HEK293 (cell line): ENCODE results near the gene VAT1L.

ENCODE experiments used
- CTCF ChIA-PET: fragments of 350-600 bp; formaldehyde crosslinking; extraction: SDS; loops from one replicate; lab custom pipeline; 2021; ENCODE audit warnings: antibody characterized with exemption; lab: Yijun Ruan, JAX
- POLR2A ChIA-PET: fragments of 300-600 bp; formaldehyde crosslinking; extraction: SDS; loops from one replicate; lab custom pipeline; 2020; ENCODE audit warnings: antibody characterized with exemption, inconsistent platforms; lab: Yijun Ruan, JAX
- H3K27ac ChIP-seq: fragments of 200-500 bp; sonication (Bioruptor generic); 2 replicates; pipeline ENCODE4 v1.5.1; 2014; ENCODE audit warnings: low read depth, low read length, control low read depth, inconsistent platforms; ENCODE audit errors: extremely low read depth
- H3K36me3 ChIP-seq, 2 experiments: fragments of 200-500 bp in 1 of 2; sonication (Bioruptor generic) in 1 of 2; 1 replicate in 1 of 2; 2 replicates in 1 of 2; pipeline ENCODE4 v1.5.1; 2014 to 2017; ENCODE audit warnings: inconsistent platforms in 2 of 2, low read length in 2 of 2; ENCODE audit not compliant: control insufficient read depth in 2 of 2, insufficient read depth in 1 of 2
- H3K4me1 ChIP-seq: fragments of 200-500 bp; sonication (Bioruptor generic); 2 replicates; pipeline ENCODE4 v1.5.1; 2014; ENCODE audit warnings: mild to moderate bottlenecking, low read length, inconsistent platforms; ENCODE audit not compliant: control insufficient read depth, insufficient read depth
- H3K4me3 ChIP-seq: 2 replicates; pipeline ENCODE4 v1.5.1; 2011; ENCODE audit warnings: low read depth, mild to moderate bottlenecking, control low read depth, low read length, moderate library complexity
- H3K9me3 ChIP-seq: fragments of 200-500 bp; sonication (Bioruptor generic); 2 replicates; pipeline ENCODE4 v1.5.1; 2014; ENCODE audit warnings: low read depth, low read length, inconsistent platforms; ENCODE audit not compliant: control insufficient read depth, insufficient read depth
- HOXA7 ChIP-seq: sonication (generic); formaldehyde crosslinking; IDR thresholded peaks from 2 replicates; pipeline ENCODE4 v1.8.1; 2022; ENCODE audit warnings: missing genetic modification reagents, borderline replicate concordance
- MZF1 ChIP-seq: fragments of 450-650 bp; formaldehyde crosslinking; IDR thresholded peaks from 2 replicates; pipeline ENCODE4 v1.5.1; 2017; ENCODE audit warnings: missing biosample characterization, missing genetic modification characterization, borderline replicate concordance
- SP7 ChIP-seq: fragments of 450-650 bp; formaldehyde crosslinking; IDR thresholded peaks from 2 replicates; pipeline ENCODE4 v1.5.1; 2016; ENCODE audit warnings: missing biosample characterization, missing genetic modification characterization
- TRIM28 ChIP-seq: IDR thresholded peaks from 2 replicates; pipeline ENCODE4 v1.6.1; 2011; ENCODE audit warnings: low read length, control low read depth, borderline replicate concordance
- ZBTB17 ChIP-seq: fragments of 450-650 bp; formaldehyde crosslinking; IDR thresholded peaks from 2 replicates; pipeline ENCODE4 v1.5.1; 2016; ENCODE audit warnings: missing biosample characterization, missing genetic modification characterization
- ZNF112 ChIP-seq: fragments of 450-650 bp; formaldehyde crosslinking; IDR thresholded peaks from 2 replicates; pipeline ENCODE4 v1.5.0; 2017; ENCODE audit warnings: missing biosample characterization, missing genetic modification characterization
- ZNF202 ChIP-seq: fragments of 450-650 bp; formaldehyde crosslinking; IDR thresholded peaks from 2 replicates; pipeline ENCODE4 v1.5.1; 2016; ENCODE audit warnings: missing biosample characterization, missing genetic modification characterization, borderline replicate concordance
- ZNF239 ChIP-seq: fragments of 450-650 bp; formaldehyde crosslinking; IDR thresholded peaks from 2 replicates; pipeline ENCODE4 v1.5.1; 2016; ENCODE audit warnings: missing biosample characterization, missing genetic modification characterization
- ZNF274 ChIP-seq, 2 experiments: fragments of 200-500 bp in 1 of 2; fragments of 450-650 bp in 1 of 2; sonication (Bioruptor generic) in 1 of 2; formaldehyde crosslinking in 1 of 2; IDR thresholded peaks; 2 replicates each; pipeline versions ENCODE4 v1.5.1 to v1.6.1; 2014 to 2016; ENCODE audit warnings: borderline replicate concordance in 1 of 2, inconsistent platforms in 1 of 2, low read length in 1 of 2, missing biosample characterization in 1 of 2, missing genetic modification characterization in 1 of 2
- ZNF394 ChIP-seq: fragments of 450-650 bp; formaldehyde crosslinking; IDR thresholded peaks from 2 replicates; pipeline ENCODE4 v1.5.1; 2016; ENCODE audit warnings: missing biosample characterization, missing genetic modification characterization, mild to moderate bottlenecking, moderate library complexity, borderline replicate concordance
- ZNF514 ChIP-seq: fragments of 450-650 bp; formaldehyde crosslinking; IDR thresholded peaks from 2 replicates; pipeline ENCODE4 v1.5.1; 2016; ENCODE audit warnings: missing biosample characterization, missing genetic modification characterization
- ZNF549 ChIP-seq: fragments of 450-650 bp; IDR thresholded peaks from 2 replicates; pipeline ENCODE4 v1.5.1; 2018; ENCODE audit warnings: missing biosample characterization, missing genetic modification characterization, mild to moderate bottlenecking, inconsistent platforms, moderate library complexity
- ZNF560 ChIP-seq: fragments of 450-650 bp; formaldehyde crosslinking; IDR thresholded peaks from 2 replicates; pipeline ENCODE4 v1.5.1; 2017; ENCODE audit warnings: missing biosample characterization, missing genetic modification characterization, borderline replicate concordance
- ZNF623 ChIP-seq: fragments of 450-650 bp; formaldehyde crosslinking; IDR thresholded peaks from 2 replicates; pipeline ENCODE4 v1.5.1; 2016; ENCODE audit warnings: missing biosample characterization, missing genetic modification characterization
- ZNF670 ChIP-seq: fragments of 450-650 bp; formaldehyde crosslinking; IDR thresholded peaks from 2 replicates; pipeline ENCODE4 v1.5.1; 2016; ENCODE audit warnings: missing biosample characterization, missing genetic modification characterization, low read depth
- ZNF76 ChIP-seq: fragments of 450-650 bp; formaldehyde crosslinking; IDR thresholded peaks from 2 replicates; pipeline ENCODE4; 2016; ENCODE audit warnings: low read depth, missing biosample characterization, missing genetic modification characterization, borderline replicate concordance
- TF ChIP-seq, protein P1 (sequence below): fragments of 450-650 bp; formaldehyde crosslinking; IDR thresholded peaks from 2 replicates; pipeline ENCODE4 v1.5.1; 2016; ENCODE audit warnings: missing biosample characterization, missing genetic modification characterization
- TF ChIP-seq, protein P2 (sequence below): fragments of 450-650 bp; formaldehyde crosslinking; IDR thresholded peaks from 2 replicates; pipeline ENCODE4 v1.5.1; 2016; ENCODE audit warnings: missing biosample characterization, missing genetic modification characterization
- TF ChIP-seq, protein P3 (sequence below): fragments of 450-650 bp; formaldehyde crosslinking; IDR thresholded peaks from 2 replicates; pipeline ENCODE4 v1.5.1; 2016; ENCODE audit warnings: missing biosample characterization, missing genetic modification characterization

Gene VAT1L

DNA sequence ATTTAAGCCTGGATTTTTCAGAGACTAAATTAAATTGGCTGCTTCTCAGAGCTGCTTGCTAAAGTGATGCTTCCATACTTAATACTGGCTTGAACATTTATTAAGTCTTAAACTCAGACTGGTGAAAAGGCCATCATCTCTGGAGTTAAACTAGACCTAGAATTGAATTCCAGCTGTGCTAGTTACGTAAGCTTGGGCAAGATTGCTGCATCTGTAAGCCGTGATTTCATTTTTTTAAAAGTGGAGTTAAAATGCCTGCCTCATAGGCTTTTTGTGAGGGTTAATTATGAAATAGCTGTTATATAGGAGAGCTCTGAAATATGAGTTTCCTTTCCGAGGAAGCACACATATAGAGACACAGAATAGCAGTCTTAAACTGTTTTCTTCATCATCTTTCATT is 84.7 kb downstream of the VAT1L start (continued):
- no peak for TF ChIP-seq ZNF112 (tag by site-specific recombination)
- TF ChIP-seq ZNF560 (tag by site-specific recombination): no peak
- TF ChIP-seq ZBTB17 (tag by site-specific recombination): no peak
- TF ChIP-seq ZNF514 (tag by site-specific recombination): no peak
- TF ChIP-seq, all 188 proteins: peak for 0

DNA sequence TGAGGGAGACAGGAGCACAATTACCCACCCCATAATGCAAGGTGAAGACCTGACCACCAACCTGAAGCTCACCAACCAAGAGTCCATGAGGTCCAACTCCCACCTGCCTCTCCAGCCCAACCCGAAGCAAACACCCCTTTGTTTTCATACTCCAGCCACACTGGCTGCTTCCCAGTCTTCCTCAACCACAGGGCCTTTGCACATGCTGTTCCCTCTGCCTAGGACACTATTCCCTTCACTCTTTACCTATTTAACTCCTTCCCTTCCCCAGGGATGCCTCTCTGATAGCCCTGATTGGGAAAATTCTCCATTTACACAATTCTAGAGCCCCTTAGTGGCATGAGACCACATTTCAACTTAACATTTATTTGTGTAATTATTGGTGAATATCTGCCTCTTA is 86.0 kb downstream of the VAT1L start:
- CTCF ChIA-PET: no interaction called here
- Histone ChIP-seq H3K4me1 (peaks cover 5% of the 10 kb centered on the region; the same call in 1 of the 2 replicates), H3K27ac (no peak overlapping the region), H3K4me3 (no peak overlapping the region), H3K36me3 (no peaks in the 10 kb centered on the region), H3K9me3 (no peaks in the 10 kb centered on the region)
- POLR2A ChIA-PET: no interaction called here
- TF ChIP-seq, protein P1, sequence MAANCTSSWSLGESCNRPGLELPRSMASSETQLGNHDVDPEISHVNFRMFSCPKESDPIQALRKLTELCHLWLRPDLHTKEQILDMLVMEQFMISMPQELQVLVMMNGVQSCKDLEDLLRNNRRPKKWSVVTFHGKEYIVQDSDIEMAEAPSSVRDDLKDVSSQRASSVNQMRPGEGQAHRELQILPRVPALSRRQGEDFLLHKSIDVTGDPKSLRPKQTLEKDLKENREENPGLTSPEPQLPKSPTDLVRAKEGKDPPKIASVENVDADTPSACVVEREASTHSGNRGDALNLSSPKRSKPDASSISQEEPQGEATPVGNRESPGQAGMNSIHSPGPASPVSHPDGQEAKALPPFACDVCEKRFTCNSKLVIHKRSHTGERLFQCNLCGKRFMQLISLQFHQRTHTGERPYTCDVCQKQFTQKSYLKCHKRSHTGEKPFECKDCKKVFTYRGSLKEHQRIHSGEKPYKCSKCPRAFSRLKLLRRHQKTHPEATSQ (tag by site-specific recombination): no peak
- no peak for TF ChIP-seq TRIM28
- TF ChIP-seq, protein P2, sequence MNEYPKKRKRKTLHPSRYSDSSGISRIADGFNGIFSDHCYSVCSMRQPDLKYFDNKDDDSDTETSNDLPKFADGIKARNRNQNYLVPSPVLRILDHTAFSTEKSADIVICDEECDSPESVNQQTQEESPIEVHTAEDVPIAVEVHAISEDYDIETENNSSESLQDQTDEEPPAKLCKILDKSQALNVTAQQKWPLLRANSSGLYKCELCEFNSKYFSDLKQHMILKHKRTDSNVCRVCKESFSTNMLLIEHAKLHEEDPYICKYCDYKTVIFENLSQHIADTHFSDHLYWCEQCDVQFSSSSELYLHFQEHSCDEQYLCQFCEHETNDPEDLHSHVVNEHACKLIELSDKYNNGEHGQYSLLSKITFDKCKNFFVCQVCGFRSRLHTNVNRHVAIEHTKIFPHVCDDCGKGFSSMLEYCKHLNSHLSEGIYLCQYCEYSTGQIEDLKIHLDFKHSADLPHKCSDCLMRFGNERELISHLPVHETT (tag by site-specific recombination): no peak
- TF ChIP-seq ZNF623 (tag by site-specific recombination): peak; percentile 90

DNA sequence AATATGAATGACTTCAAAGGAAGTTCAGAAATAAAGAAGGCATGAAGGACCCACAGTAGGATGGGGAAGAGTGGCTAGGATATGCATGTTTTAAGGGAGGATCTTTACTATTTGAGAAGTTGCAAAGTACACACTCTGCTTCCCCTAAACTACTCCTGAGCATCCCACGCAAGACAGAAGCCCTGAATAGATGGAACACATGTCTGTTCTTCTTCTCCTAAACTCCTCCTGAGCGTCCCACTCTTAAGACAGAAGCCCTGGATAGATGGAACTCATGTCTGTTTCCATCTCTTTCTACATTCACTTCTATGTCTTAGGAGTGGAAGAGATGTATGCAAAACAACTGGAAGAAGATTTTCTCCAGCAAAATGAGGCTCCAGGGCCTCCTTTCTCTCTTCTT is 88.4 kb downstream of the VAT1L start:
- H3K4me1 ChIP-seq: no peaks in the 10 kb centered on the region
- H3K27ac ChIP-seq: no peak overlapping the region
- ChIA-PET POLR2A (interaction anchor here (0.6 kb wide), 1 partner anchor 12 kb away, joined by 5 read pairs; no protein-coding TSS in a partner anchor), CTCF (no interaction called here)
- H3K36me3 ChIP-seq: no peaks in the 10 kb centered on the region
- H3K9me3 ChIP-seq: no peaks in the 10 kb centered on the region
- TF ChIP-seq ZNF76 (tag by site-specific recombination) (no peak), ZNF239 (tag by site-specific recombination) (no peak), ZNF202 (tag by site-specific recombination) (no peak), ZNF394 (tag by site-specific recombination) (no peak), ZNF670 (tag by site-specific recombination) (no peak), MZF1 (tag by site-specific recombination) (no peak), SP7 (no peak), ZNF549 (no peak), ZNF274 (IDR thresholded peaks at IDR 0.05; ENCODE audit: low read length) (no peak), ZNF274 (tag by site-specific recombination; IDR thresholded peaks at IDR 0.05; ENCODE audit: borderline replicate concordance) (no peak), HOXA7 (CRISPR knock-in tag) (no peak)
- TF ChIP-seq, protein P1 (tag by site-specific recombination): no peak
- TF ChIP-seq, protein P3, sequence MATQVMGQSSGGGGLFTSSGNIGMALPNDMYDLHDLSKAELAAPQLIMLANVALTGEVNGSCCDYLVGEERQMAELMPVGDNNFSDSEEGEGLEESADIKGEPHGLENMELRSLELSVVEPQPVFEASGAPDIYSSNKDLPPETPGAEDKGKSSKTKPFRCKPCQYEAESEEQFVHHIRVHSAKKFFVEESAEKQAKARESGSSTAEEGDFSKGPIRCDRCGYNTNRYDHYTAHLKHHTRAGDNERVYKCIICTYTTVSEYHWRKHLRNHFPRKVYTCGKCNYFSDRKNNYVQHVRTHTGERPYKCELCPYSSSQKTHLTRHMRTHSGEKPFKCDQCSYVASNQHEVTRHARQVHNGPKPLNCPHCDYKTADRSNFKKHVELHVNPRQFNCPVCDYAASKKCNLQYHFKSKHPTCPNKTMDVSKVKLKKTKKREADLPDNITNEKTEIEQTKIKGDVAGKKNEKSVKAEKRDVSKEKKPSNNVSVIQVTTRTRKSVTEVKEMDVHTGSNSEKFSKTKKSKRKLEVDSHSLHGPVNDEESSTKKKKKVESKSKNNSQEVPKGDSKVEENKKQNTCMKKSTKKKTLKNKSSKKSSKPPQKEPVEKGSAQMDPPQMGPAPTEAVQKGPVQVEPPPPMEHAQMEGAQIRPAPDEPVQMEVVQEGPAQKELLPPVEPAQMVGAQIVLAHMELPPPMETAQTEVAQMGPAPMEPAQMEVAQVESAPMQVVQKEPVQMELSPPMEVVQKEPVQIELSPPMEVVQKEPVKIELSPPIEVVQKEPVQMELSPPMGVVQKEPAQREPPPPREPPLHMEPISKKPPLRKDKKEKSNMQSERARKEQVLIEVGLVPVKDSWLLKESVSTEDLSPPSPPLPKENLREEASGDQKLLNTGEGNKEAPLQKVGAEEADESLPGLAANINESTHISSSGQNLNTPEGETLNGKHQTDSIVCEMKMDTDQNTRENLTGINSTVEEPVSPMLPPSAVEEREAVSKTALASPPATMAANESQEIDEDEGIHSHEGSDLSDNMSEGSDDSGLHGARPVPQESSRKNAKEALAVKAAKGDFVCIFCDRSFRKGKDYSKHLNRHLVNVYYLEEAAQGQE: no peak
- H3K4me3 ChIP-seq: no peak overlapping the region
